Measurements from ENCODE around the gene PVALEF.

DNA sequence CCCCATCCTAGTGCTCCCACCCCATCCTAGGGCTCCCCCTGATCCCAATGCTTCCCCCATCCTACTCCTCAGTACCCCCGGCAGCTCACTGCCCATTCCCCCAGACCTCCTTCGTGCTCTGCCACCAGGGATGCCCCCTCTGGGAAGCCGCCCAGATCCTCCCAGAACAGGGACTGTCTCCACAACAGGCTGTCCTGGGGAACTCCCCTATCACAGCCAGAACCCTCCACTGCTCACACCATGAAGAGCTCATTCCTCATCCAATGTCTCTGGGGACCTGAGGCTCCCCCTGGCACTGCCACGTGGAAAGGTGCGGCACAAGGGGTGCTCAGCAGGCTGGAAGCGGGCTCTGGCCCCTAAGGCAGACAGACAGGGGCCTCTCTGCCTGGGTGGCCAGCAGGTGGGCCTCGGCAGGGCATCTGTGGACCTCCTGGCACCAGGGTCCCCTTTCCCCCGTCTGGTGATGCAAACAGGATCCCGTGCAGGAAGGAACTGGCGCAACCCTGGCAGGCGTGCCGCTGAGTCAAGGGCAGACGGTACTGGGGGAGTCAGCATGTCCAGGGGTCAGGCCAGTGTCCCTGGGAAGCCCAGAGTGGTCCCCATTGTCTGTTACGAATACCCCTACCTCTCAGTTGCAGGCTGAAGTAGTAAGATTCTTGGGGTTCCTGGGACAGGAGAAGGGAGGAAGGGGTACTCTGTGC is 14.8 kb upstream of the PVALEF start:
- TF ChIP-seq POLR2A (IDR thresholded peaks at IDR 0.05; ENCODE audit: low read length): no peak
- TF ChIP-seq GATA1 (IDR thresholded peaks at IDR 0.05; ENCODE audit: low read depth, low read length): no peak
